GM18858 (cell line): ENCODE data around the gene PXDC1.
A peak's percentile ranks its signal among the peaks of the same experiment; 100 is the strongest.

Experiments
- ATAC-seq: cut with Tn5 transposase; IDR thresholded peaks from one replicate; pipeline ENCODE4 v1.9.1; 2021; ENCODE audit not compliant: unreplicated experiment

The PXDC1 gene

GRCh38 chr6:3751077-3751729, at the start of gene PXDC1:
TSS of gene PXDC1 (minus strand) at chr6:3751713. CDS start at chr6:3751531, 182 bp downstream.
- ATAC-seq = peak; percentile 9

DNA sequence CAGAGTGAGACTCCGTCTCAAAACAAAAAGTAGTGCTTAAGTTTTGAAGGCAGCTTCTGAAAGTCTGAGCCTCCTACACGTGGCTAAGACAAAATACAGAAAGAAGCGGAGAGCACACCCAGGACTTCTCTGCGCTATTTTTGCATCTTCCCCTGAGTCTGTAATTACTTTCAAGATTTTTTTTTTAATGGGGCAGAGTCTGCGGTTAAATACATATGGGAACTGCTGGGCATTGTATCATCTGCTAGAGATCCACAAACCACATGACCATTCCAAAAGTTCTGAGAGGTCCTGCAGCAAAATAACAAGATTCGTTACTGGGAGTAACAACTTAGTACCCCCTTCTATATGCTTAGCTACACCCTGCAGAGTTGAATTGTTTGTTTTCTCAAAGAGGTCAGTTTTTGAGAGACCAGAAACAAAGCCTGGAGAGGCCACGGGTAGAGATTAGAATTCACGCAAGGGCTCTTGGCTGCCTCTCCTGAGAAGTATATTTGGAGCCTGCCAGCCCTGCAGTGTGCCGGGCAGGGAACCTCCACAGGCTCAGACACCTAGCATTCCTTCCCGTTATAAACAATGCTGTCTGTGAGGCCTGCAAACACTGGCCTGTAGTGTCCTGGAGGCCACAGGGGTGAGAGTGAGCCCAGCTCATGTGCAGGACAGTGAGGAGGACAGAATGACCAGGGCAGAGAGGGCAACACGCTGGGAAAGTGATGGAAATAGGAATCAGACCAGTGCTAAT, 49.5 kb upstream of the PXDC1 start:
- ATAC-seq = no peak

- ATAC-seq = no peak
These were observed 48.2 kb upstream of the PXDC1 start for GRCh38 chr6:3799719-3800118.

DNA sequence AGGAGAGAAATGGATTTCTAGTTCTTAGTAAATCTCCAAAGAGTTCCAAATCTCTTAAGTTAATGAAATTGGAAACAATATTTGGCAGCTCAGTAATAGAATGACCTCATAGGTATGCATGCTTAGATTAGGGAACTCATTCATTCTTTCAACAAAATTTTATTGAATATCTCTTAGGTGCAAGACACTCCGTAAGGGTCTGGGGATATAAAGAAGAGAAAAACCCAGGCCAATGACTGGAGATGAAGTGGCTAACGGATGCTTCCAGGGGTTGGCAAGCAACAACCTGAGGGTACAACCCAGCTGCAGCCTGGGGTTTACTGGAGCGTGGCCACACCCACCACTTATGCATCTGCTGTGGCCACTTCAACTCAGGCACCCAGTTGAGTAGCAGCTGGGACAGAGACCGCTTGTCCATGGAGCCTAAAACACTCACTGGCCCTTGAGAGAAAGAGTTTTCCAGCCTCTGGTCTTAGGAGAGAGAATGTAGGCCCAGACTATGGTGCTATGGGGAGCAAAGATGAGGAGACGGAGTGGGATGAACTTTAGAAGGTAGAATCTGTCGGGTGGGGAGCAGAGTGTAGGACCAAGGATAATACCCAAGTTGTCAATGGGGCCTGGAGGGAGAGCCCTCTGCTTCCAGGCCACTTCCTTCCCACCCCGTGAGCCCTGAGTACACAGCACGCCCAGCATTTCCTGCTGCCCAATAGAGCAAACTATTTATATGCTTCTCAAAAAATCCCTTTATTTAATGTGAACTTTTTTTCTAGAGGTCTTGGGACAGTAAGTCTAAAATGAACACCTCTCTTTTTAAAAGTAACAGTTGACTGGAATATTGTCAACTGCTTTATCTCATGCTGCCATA, 46.8 kb upstream of the PXDC1 start:
- ATAC-seq = no peak

- no peak for ATAC-seq
These were observed 45.9 kb upstream of the PXDC1 start for GRCh38 chr6:3797231-3798054.

DNA sequence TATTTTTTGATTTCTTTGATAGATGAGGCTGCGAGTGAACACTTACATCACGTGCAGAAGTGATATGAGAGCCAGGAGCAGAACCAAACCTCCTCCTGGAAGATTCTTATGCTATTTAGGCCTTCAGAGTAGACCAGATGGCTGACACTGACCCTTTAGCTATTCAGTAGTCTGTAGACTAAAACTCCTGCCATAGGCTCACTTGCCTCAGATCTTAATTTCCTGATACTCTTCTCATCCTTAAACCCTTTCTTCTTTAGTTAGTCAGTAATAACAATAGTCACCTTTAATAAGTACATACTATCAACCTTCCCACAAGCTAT, 45.2 kb upstream of the PXDC1 start:
- no peak for ATAC-seq

DNA sequence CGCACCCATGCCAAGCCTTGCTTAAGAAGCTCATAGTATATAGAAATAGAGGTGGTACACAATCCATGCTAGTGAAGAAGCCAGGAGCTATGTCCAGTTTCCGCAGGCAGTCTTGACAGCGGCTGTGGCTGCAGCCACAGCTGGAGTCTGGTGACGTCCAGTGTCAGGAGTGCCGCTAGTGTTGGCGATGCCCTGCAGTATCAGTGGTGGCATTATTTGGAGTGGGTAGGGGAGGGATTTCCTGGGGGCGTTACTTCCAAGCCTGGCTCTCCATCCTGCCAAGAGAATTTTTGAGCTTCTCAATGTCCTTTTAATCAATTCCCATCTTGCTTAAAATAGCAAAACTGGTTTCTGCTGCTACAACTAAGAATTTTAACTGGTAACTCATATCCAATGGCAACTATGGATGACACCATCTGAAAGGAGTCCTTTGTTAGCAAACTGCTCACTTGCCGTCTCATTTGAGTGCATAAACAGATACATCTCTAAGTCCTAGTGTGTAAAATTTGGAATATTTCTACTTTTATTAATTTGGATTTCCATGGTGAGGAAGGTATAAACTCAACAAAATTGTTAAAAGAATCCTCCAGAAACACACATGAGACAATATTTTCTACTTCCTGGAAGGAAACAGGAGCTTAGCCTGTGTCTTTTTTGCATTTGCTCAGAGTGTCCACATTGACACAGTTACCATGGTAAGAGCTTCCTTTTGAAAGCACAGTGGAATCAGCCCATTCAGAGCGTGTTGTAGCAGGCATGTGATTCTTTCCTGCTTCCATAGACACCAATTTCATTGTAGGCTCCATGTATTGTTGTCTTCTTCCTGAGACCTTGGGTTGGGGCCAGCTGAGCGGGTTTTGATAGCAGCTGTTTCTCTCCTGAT, 44.6 kb upstream of the PXDC1 start:
- no peak for ATAC-seq

DNA sequence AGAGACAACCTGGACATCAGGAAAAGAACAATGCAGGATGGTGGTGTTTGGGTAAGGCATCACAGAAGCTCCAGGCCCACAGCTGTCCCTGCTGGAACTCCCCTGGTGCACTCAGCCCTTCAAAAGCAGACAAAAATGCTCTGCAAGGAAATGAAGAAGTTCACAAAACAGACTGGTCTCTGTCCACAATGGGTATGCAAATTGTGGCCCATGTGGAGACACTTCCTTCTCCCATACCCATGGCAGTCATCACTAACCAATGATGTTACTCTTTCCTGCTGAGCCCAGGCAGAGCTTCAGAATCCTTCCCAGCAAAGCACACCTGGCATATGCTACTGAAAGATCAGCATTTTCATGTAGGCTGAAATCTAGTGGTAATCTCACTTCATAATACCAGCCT, 42.6 kb upstream of the PXDC1 start:
- peak; percentile 39 for ATAC-seq

DNA sequence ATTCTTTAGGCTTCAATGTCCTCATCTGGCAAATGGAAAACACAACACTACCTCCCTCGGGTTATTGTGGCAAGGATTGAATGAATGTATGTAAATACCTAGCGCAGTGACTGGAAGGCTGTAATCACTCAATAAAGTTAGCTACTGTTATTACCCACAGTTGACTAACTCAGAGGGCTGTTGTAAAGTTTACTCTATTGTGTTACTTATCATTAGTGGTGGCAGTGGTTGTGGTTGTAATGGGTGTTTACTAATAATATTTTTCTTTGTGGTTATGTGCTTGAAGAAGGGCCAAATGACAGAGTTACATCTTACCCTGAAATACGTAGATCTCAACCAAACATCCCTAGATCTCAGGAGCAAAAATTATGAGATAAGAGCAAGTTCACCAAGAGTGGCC, 42.0 kb upstream of the PXDC1 start:
- ATAC-seq = no peak

- ATAC-seq = no peak
These were observed 40.2 kb upstream of the PXDC1 start for GRCh38 chr6:3791526-3792203.

GRCh38 chr6:3789896-3790558, 38.5 kb upstream of the PXDC1 start:
- no peak for ATAC-seq

DNA sequence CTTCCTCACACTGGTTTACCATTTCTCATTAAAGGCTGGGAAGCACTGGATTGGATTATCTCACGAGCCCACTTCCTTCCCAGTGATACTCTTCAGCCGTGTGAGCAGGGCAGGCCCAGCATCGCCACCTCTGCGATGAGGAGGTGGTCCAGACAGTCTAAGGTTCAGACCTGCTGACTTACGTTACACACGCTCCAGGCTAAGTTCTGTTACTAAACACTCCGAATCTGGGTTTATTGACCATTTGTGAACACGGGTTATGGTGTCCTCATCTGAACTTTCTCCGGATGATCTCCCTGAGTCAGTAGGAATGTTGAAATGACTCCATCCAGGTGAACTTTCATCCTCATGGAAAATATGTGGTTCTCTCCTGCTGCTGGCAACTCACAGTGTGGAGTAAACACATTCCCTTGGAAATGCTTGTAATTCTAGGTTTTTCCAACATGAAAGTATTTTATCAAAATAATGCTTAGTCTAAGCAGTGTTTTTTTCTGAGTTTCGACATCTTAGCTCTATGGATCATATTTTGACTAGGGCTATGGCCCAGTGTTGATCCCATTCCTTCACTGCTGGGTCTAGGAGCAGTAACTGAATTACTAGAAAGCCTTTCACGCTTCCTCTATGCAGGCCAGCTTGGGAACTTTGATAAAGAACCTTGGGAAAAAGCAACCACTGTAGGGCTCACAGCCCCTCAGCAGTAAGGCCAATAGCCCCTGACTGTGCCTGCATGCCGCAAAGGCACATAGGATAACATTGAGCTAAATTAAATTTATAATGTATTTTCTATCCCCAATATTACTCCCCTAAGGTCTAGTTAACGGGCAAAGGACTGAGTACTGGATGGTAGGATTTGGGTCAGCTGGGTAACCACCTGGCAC, 37.7 kb upstream of the PXDC1 start:
- ATAC-seq = no peak

DNA sequence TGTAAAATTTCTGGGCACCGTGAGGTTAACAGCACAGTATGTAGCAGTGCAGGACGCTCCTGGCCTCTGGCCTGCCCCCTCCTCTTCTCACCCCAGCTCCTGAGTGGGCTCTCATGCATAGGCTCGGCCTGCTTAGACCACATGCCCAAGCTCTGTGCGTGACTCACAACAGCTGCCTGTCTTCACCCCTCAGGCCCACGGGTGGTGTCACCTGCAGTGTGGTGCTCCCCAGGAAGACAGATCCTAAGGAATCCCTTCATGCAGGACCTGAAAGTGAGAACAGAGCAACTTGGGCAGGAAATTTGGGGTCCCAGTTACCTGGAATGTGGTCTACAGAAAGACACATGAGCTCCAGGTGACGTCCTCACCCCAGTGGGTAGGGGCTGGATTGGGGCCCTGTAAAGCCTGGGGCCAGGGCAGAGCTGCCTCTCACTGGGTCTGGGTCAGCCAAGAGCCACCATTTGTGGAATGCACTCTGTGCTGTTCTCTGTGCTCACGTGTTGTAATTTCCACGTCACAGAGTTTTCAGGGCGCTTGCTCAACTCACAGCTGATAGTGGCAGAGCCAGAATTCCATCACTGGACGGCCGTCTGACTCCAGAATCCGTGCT, 37.0 kb upstream of the PXDC1 start:
- no peak for ATAC-seq

DNA sequence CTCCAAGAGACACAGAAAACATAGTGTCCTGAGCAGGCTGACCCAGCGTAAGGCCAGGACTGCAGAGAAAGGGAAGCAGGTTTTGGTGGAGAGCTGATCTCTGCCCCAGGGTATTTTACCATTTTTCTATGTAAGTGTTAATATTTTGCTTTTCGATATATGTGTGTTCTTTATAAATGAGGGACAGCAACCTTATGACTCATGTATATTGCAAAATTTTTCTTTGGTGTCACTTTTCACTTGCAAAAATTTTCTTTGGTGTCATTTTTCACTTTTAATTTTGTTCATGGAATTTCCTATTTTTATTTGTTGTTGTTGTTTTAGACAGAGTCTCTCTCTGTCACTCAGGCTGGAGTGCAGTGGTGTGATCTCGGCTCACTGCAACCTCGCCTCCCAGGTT, 34.6 kb upstream of the PXDC1 start:
- no peak for ATAC-seq

GRCh38 chr6:3785745-3786098, 34.2 kb upstream of the PXDC1 start:
- no peak for ATAC-seq

GRCh38 chr6:3784885-3785744, 33.6 kb upstream of the PXDC1 start:
- no peak for ATAC-seq

- no peak for ATAC-seq
These were observed 32.9 kb upstream of the PXDC1 start for GRCh38 chr6:3784423-3784822.
